Measurements from ENCODE around the gene MET. TPM values are rescaled to one million over a fixed set of nuclear protein-coding genes. Genes with fewer than 3 reads are reported as not detected.

Gene MET
- total RNA-seq, 2 donors from 2014 or later, result 15.8 to 18.6 TPM

GRCh38 chr7:116829493-116829892 lies 157.5 kb downstream of the MET start:
- Histone ChIP-seq H3K9me3 (no peaks in the 10 kb centered on the region), H3K36me3 (no peaks in the 10 kb centered on the region), H3K4me3 (no peak overlapping the region), H3K4me1 (ENCODE audit: control insufficient read depth in 1 of 2, low read depth in 2 of 2) (no peaks in the 10 kb centered on the region), H3K27me3 (replicated peaks; ENCODE audit: insufficient read depth) (no peaks in the 10 kb centered on the region), H3K27ac (no peak overlapping the region)
- TF ChIP-seq, protein P1, sequence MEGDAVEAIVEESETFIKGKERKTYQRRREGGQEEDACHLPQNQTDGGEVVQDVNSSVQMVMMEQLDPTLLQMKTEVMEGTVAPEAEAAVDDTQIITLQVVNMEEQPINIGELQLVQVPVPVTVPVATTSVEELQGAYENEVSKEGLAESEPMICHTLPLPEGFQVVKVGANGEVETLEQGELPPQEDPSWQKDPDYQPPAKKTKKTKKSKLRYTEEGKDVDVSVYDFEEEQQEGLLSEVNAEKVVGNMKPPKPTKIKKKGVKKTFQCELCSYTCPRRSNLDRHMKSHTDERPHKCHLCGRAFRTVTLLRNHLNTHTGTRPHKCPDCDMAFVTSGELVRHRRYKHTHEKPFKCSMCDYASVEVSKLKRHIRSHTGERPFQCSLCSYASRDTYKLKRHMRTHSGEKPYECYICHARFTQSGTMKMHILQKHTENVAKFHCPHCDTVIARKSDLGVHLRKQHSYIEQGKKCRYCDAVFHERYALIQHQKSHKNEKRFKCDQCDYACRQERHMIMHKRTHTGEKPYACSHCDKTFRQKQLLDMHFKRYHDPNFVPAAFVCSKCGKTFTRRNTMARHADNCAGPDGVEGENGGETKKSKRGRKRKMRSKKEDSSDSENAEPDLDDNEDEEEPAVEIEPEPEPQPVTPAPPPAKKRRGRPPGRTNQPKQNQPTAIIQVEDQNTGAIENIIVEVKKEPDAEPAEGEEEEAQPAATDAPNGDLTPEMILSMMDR (IDR thresholded peaks at IDR 0.05), result no peak
- ATAC-seq (ENCODE audit: insufficient number of reproducible peaks, low FRiP score, low read depth) (no peak), DNase-seq (ENCODE audit: low spot score) (no peak)

GRCh38 chr7:116832692-116833091 lies 160.7 kb downstream of the MET start:
- DNase-seq (ENCODE audit: low spot score) (no peak), ATAC-seq (ENCODE audit: insufficient number of reproducible peaks, low FRiP score, low read depth) (no peak)
- TF ChIP-seq, protein P1 (IDR thresholded peaks at IDR 0.05), result no peak
- H3K27ac ChIP-seq, result no peak overlapping the region
- H3K4me1 ChIP-seq (ENCODE audit: control insufficient read depth in 1 of 2, low read depth in 2 of 2), result no peaks in the 10 kb centered on the region
- no peaks in the 10 kb centered on the region for H3K36me3 ChIP-seq
- H3K4me3 ChIP-seq, result no peak overlapping the region
- no peaks in the 10 kb centered on the region for H3K9me3 ChIP-seq
- no peaks in the 10 kb centered on the region for H3K27me3 ChIP-seq (replicated peaks; ENCODE audit: insufficient read depth)

DNA sequence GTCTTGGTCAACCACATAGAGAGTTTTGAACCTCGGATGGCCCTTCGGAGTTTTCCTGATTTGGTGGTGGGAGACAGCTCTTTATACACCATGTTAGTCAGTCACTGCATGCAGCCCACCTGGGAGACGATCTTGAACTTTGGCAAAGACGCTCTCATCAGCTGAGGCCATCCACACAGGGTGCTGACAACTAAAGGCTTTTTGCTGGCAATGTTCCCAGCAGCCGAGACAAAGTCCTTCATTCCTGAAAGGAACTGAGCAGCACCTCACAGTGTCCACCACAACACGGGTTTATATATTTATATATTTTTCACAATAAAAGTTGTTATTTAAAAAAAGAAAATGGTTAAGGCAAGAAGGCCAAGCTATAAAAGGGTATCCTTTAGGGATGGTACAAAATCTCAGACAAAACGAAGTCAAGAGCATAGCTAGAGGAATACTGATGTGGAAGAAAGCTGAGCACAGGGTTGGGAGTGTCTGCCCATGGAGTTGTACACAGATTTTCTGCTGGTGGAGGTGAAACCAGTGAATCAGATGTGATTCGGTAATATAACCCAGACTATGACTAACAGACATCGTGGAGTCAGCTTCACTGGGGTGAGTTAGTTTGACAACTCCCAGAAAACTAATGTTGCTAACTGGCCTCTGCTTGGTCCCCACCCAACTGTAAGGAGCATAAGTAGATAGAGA lies 163.0 kb downstream of the MET start:
- Histone ChIP-seq H3K9me3 (no peaks in the 10 kb centered on the region), H3K27ac (no peak overlapping the region), H3K36me3 (no peaks in the 10 kb centered on the region), H3K27me3 (replicated peaks; ENCODE audit: insufficient read depth) (no peaks in the 10 kb centered on the region), H3K4me3 (no peak overlapping the region), H3K4me1 (ENCODE audit: control insufficient read depth in 1 of 2, low read depth in 2 of 2) (no peaks in the 10 kb centered on the region)
- TF ChIP-seq, protein P1 (IDR thresholded peaks at IDR 0.05), result no peak
- DNase-seq (ENCODE audit: low spot score) (no peak), ATAC-seq (ENCODE audit: insufficient number of reproducible peaks, low FRiP score, low read depth) (no peak)

GRCh38 chr7:116836048-116836447 lies 164.1 kb downstream of the MET start:
- no peak overlapping the region for H3K27ac ChIP-seq
- no peak overlapping the region for H3K4me3 ChIP-seq
- ATAC-seq (ENCODE audit: insufficient number of reproducible peaks, low FRiP score, low read depth) (no peak), DNase-seq (ENCODE audit: low spot score) (no peak)
- TF ChIP-seq, protein P1 (IDR thresholded peaks at IDR 0.05), result no peak
- no peaks in the 10 kb centered on the region for H3K9me3 ChIP-seq
- no peaks in the 10 kb centered on the region for H3K4me1 ChIP-seq (ENCODE audit: control insufficient read depth in 1 of 2, low read depth in 2 of 2)
- no peaks in the 10 kb centered on the region for H3K27me3 ChIP-seq (replicated peaks; ENCODE audit: insufficient read depth)
- H3K36me3 ChIP-seq, result no peaks in the 10 kb centered on the region

GRCh38 chr7:116836911-116837310 lies 164.9 kb downstream of the MET start:
- DNase-seq (ENCODE audit: low spot score) (no peak), ATAC-seq (ENCODE audit: insufficient number of reproducible peaks, low FRiP score, low read depth) (no peak)
- Histone ChIP-seq H3K36me3 (no peaks in the 10 kb centered on the region), H3K4me1 (ENCODE audit: control insufficient read depth in 1 of 2, low read depth in 2 of 2) (no peaks in the 10 kb centered on the region), H3K4me3 (no peak overlapping the region), H3K9me3 (no peaks in the 10 kb centered on the region), H3K27me3 (replicated peaks; ENCODE audit: insufficient read depth) (no peaks in the 10 kb centered on the region), H3K27ac (no peak overlapping the region)
- TF ChIP-seq, protein P1 (IDR thresholded peaks at IDR 0.05), result no peak

Data from thoracic aorta (tissue), 2 donors.